ENCODE results near the gene RBM26. TPM values are rescaled to one million over a fixed set of nuclear protein-coding genes. Genes with fewer than 3 reads are reported as not detected.

RBM26 gene
- total and polyA plus RNA-seq, 2 of the 4 experiments (the other 2 are of a cell fraction), result 17.6 to 18.1 TPM

DNA sequence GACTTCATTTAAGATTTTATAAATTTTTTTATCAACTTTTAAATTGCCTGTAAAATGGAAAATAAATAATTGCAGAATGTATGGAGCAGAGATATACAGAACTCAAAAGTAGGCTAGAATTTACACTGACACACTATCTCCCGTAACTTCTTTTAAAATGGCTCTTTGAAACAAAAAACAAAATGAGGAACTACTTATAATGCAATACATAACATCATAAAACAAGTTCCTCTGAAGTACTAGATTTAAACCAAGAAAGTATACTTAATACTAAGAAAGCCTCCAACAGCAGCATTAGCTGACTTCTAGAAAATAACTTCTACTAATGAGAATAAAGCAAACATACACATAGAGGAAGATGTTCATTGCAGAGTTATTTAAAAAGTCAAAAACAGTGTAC, 17.0 kb downstream of the RBM26 start:
- Histone ChIP-seq H4K91ac (ENCODE audit: insufficient read depth, low read depth, low read length) (no peak overlapping the region), H4K20me1 (ENCODE audit: insufficient read depth, low read length) (peaks cover 51% of the 10 kb centered on the region), H3K79me1 (ENCODE audit: low read depth in 1 of 2, low read length in 2 of 2) (peaks cover 21 to 54% of the 10 kb centered on the region in 2 experiments), H4K5ac (ENCODE audit: low read depth, low read length) (no peak overlapping the region), H4K8ac (ENCODE audit: low read depth in 2 of 2, low read length in 2 of 2) (no peak overlapping the region), H2BK20ac (ENCODE audit: low read depth, low read length) (no peak overlapping the region), H3K9ac (ENCODE audit: low read depth, low read length) (no peak overlapping the region), H3K14ac (replicated peaks; ENCODE audit: low read depth, low read length) (no peak overlapping the region), H3K27me3 (ENCODE audit: control insufficient read depth, insufficient read depth, low read length) (no peaks in the 10 kb centered on the region), H2AFZ (replicated peaks; ENCODE audit: low read length, poor library complexity) (no peak overlapping the region), H2AK9ac (replicated peaks; ENCODE audit: low read depth, low read length, poor library complexity) (no peak overlapping the region), H3K9me3 (ENCODE audit: control insufficient read depth, insufficient read depth, low read length) (no peaks in the 10 kb centered on the region), H3K9me1 (ENCODE audit: insufficient read depth, low read length) (peaks cover 4% of the 10 kb centered on the region; the same call in 1 of the 2 replicates), H3K23ac (ENCODE audit: low read depth, low read length) (no peak overlapping the region), H3K4me3 (ENCODE audit: insufficient read depth, low read depth, low read length) (no peak overlapping the region), H2BK120ac (ENCODE audit: low read depth, low read length) (no peak overlapping the region), H3K36me3 (ENCODE audit: control insufficient read depth, insufficient read depth, low read length) (peaks cover 3% of the 10 kb centered on the region; the same call in 1 of the 2 replicates), H3K56ac (ENCODE audit: extremely low read depth, insufficient read depth, low read length) (no peak overlapping the region), H3K4me1 (ENCODE audit: control insufficient read depth, insufficient read depth, low read length) (peaks cover 4% of the 10 kb centered on the region; the same call in 1 of the 2 replicates), H3K4me2 (ENCODE audit: low read depth, low read length) (no peak overlapping the region), H2BK5ac (ENCODE audit: low read depth, low read length, poor library complexity, severe bottlenecking) (no peak overlapping the region), H3K27ac (ENCODE audit: insufficient read depth, low read length) (no peak overlapping the region), H3K4ac (ENCODE audit: low read depth, low read length) (no peak overlapping the region), H2AK5ac (ENCODE audit: low read depth, low read length) (no peak overlapping the region), H3K18ac (ENCODE audit: low read depth, low read length) (no peak overlapping the region), H2BK15ac (ENCODE audit: low read depth, low read length) (no peak overlapping the region)
- POLR2A ChIA-PET (ENCODE audit: unreplicated experiment), result no interaction called here
- CTCF ChIA-PET, result interaction anchor here (0.7 kb wide), 1 partner anchor 10 kb away, joined by 4 read pairs; no protein-coding TSS in a partner anchor
- no peak for ATAC-seq (ENCODE audit: low read depth)
- dilution Hi-C loops (cut with HindIII; ENCODE audit: low sequenced_read_pairs, unreplicated experiment) (no loop called here), intact Hi-C loops (cut with micrococcal nuclease) (no loop called here), in situ Hi-C loops (cut with MboI; ENCODE audit: low sequenced_read_pairs) (no loop called here)
- TF ChIP-seq, protein P1, sequence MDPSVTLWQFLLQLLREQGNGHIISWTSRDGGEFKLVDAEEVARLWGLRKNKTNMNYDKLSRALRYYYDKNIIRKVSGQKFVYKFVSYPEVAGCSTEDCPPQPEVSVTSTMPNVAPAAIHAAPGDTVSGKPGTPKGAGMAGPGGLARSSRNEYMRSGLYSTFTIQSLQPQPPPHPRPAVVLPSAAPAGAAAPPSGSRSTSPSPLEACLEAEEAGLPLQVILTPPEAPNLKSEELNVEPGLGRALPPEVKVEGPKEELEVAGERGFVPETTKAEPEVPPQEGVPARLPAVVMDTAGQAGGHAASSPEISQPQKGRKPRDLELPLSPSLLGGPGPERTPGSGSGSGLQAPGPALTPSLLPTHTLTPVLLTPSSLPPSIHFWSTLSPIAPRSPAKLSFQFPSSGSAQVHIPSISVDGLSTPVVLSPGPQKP (IDR thresholded peaks at IDR 0.05; ENCODE audit: borderline replicate concordance, low read depth, low read length), result no peak
- no peak for TF ChIP-seq RAD21 (IDR thresholded peaks at IDR 0.05; ENCODE audit: low read length)
- no peak for TF ChIP-seq MXI1 (IDR thresholded peaks at IDR 0.05; ENCODE audit: borderline replicate concordance, low read depth, low read length)
- no peak for TF ChIP-seq RCOR1 (IDR thresholded peaks at IDR 0.05; ENCODE audit: insufficient replicate concordance, low read length)
- no peak for TF ChIP-seq RFX5 (IDR thresholded peaks at IDR 0.05; ENCODE audit: low read depth, low read length)
- TF ChIP-seq MAZ (IDR thresholded peaks at IDR 0.05; ENCODE audit: borderline replicate concordance, low read depth, low read length), result no peak
- no peak for TF ChIP-seq NFE2L2 (IDR thresholded peaks at IDR 0.05; ENCODE audit: low read depth, low read length)
- TF ChIP-seq MAFK (IDR thresholded peaks at IDR 0.05; ENCODE audit: low read depth, low read length), result no peak
- no CpG with 5 or more reads among the region's 1 CpG for WGBS, 2 experiments (ENCODE audit: extremely low coverage in 2 of 2, insufficient read length in 1 of 2)
- no TSS peak for BruUV-seq (replicated peaks)
- no peak for DNase-seq

All from IMR-90 (cell line).